ENCODE measurements around the gene DNAJB6. TPM values are rescaled to one million over a fixed set of nuclear protein-coding genes. Genes with fewer than 3 reads are reported as not detected.

The DNAJB6 gene
- total and polyA plus RNA-seq, 5 donors from 2014 or later, result 115 to 250 (median 121) TPM

- Histone ChIP-seq H3K4me3 (ENCODE audit: low read depth, low read length) (no peak overlapping the region), H3K4me1 (ENCODE audit: control insufficient read depth, insufficient read depth, low read length, poor library complexity, severe bottlenecking) (peaks cover 14% of the 10 kb centered on the region), H3K9me3 (ENCODE audit: control insufficient read depth in 2 of 2, low read length in 2 of 2) (no peaks in the 10 kb centered on the region), H3K27ac (ENCODE audit: insufficient read depth, low read length, poor library complexity, severe bottlenecking) (no peak overlapping the region), H3K27me3 (ENCODE audit: control insufficient read depth, insufficient read depth, low read length) (no peaks in the 10 kb centered on the region), H3K36me3 (ENCODE audit: control insufficient read depth, insufficient read depth, low read length) (peaks cover 9% of the 10 kb centered on the region)
- peaks cover 9 to 36% (median 20%) of the 10 kb centered on the region in 4 donors for H3K4me1 Mint-ChIP-seq
- H3K9me3 Mint-ChIP-seq, result no peaks in the 10 kb centered on the region
- peak overlapping the region in 1 of 3 donors; percentile 51 for H3K27ac Mint-ChIP-seq
- DNase-seq (no peak), ATAC-seq (ENCODE audit: low read depth in 2 of 2) (no peak)
- peaks cover 28% of the 10 kb centered on the region for H3K36me3 Mint-ChIP-seq
- H3K27me3 Mint-ChIP-seq, result no peaks in the 10 kb centered on the region
- peak overlapping the region in 1 of 4 donors; percentile 27 for H3K4me3 Mint-ChIP-seq
These were observed 65.0 kb downstream of the DNAJB6 start for GRCh38 chr7:157401567-157402387.

GRCh38 chr7:157402388-157402703 is 65.5 kb downstream of the DNAJB6 start:
- Histone ChIP-seq H3K27ac (ENCODE audit: insufficient read depth, low read length, poor library complexity, severe bottlenecking) (no peak overlapping the region), H3K27me3 (ENCODE audit: control insufficient read depth, insufficient read depth, low read length) (no peaks in the 10 kb centered on the region), H3K4me3 (ENCODE audit: low read depth, low read length) (no peak overlapping the region), H3K4me1 (ENCODE audit: control insufficient read depth, insufficient read depth, low read length, poor library complexity, severe bottlenecking) (peaks cover 14% of the 10 kb centered on the region), H3K9me3 (ENCODE audit: control insufficient read depth in 2 of 2, low read length in 2 of 2) (no peaks in the 10 kb centered on the region), H3K36me3 (ENCODE audit: control insufficient read depth, insufficient read depth, low read length) (peaks cover 9% of the 10 kb centered on the region)
- no peaks in the 10 kb centered on the region for H3K27me3 Mint-ChIP-seq
- H3K9me3 Mint-ChIP-seq, result no peaks in the 10 kb centered on the region
- ATAC-seq (ENCODE audit: low read depth in 2 of 2), result no peak
- no peak overlapping the region for H3K27ac Mint-ChIP-seq
- peaks cover 9 to 36% (median 20%) of the 10 kb centered on the region in 4 donors for H3K4me1 Mint-ChIP-seq
- peaks cover 28% of the 10 kb centered on the region for H3K36me3 Mint-ChIP-seq
- H3K4me3 Mint-ChIP-seq, result no peak overlapping the region
- DNase-seq, result no peak

GRCh38 chr7:157402911-157403534 is 66.2 kb downstream of the DNAJB6 start:
- H3K36me3 ChIP-seq (ENCODE audit: control insufficient read depth, insufficient read depth, low read length), result peaks cover 9% of the 10 kb centered on the region
- peak overlapping the region in 2 of 3 donors; percentile 47 to 74 for H3K27ac Mint-ChIP-seq
- H3K36me3 Mint-ChIP-seq, result peaks cover 24% of the 10 kb centered on the region

GRCh38 chr7:157403646-157404401 is 67.0 kb downstream of the DNAJB6 start:
- Mint-ChIP-seq H3K9me3 (no peaks in the 10 kb centered on the region), H3K4me1 (peaks cover 2 to 21% (median 12%) of the 10 kb centered on the region in 4 donors), H3K27ac (peak overlapping the region in 1 of 3 donors; percentile 20), H3K27me3 (no peaks in the 10 kb centered on the region), H3K4me3 (no peak overlapping the region), H3K36me3 (peaks cover 20% of the 10 kb centered on the region)
- Histone ChIP-seq H3K36me3 (ENCODE audit: control insufficient read depth, insufficient read depth, low read length) (peaks cover 9% of the 10 kb centered on the region), H3K4me1 (ENCODE audit: control insufficient read depth, insufficient read depth, low read length, poor library complexity, severe bottlenecking) (peaks cover 3% of the 10 kb centered on the region), H3K9me3 (ENCODE audit: control insufficient read depth in 2 of 2, low read length in 2 of 2) (no peaks in the 10 kb centered on the region), H3K27ac (ENCODE audit: insufficient read depth, low read length, poor library complexity, severe bottlenecking) (no peak overlapping the region), H3K27me3 (ENCODE audit: control insufficient read depth, insufficient read depth, low read length) (no peaks in the 10 kb centered on the region), H3K4me3 (ENCODE audit: low read depth, low read length) (no peak overlapping the region)
- ATAC-seq (ENCODE audit: low read depth in 2 of 2), result no peak
- DNase-seq, result no peak

More at GRCh38 chr7:157402911-157403534, 66.2 kb downstream of the DNAJB6 start:
- no peak overlapping the region for H3K4me3 ChIP-seq (ENCODE audit: low read depth, low read length)
- peaks cover 11% of the 10 kb centered on the region for H3K4me1 ChIP-seq (ENCODE audit: control insufficient read depth, insufficient read depth, low read length, poor library complexity, severe bottlenecking)
- no peak for ATAC-seq (ENCODE audit: low read depth in 2 of 2)
- H3K9me3 ChIP-seq (ENCODE audit: control insufficient read depth in 2 of 2, low read length in 2 of 2), result no peaks in the 10 kb centered on the region
- H3K27me3 ChIP-seq (ENCODE audit: control insufficient read depth, insufficient read depth, low read length), result no peaks in the 10 kb centered on the region
- Mint-ChIP-seq H3K4me1 (peaks cover 9 to 29% (median 18%) of the 10 kb centered on the region in 4 donors), H3K9me3 (no peaks in the 10 kb centered on the region), H3K4me3 (no peak overlapping the region), H3K27me3 (no peaks in the 10 kb centered on the region)
- DNase-seq, result no peak
- no peak overlapping the region for H3K27ac ChIP-seq (ENCODE audit: insufficient read depth, low read length, poor library complexity, severe bottlenecking)

- peak overlapping the region in 1 of 3 donors; percentile 83 for H3K27ac Mint-ChIP-seq
- Histone ChIP-seq H3K4me3 (ENCODE audit: low read depth, low read length) (no peak overlapping the region), H3K4me1 (ENCODE audit: control insufficient read depth, insufficient read depth, low read length, poor library complexity, severe bottlenecking) (no peaks in the 10 kb centered on the region), H3K27me3 (ENCODE audit: control insufficient read depth, insufficient read depth, low read length) (no peaks in the 10 kb centered on the region), H3K27ac (ENCODE audit: insufficient read depth, low read length, poor library complexity, severe bottlenecking) (no peak overlapping the region), H3K36me3 (ENCODE audit: control insufficient read depth, insufficient read depth, low read length) (peaks cover 9% of the 10 kb centered on the region), H3K9me3 (ENCODE audit: control insufficient read depth in 2 of 2, low read length in 2 of 2) (no peaks in the 10 kb centered on the region)
- no peaks in the 10 kb centered on the region for H3K27me3 Mint-ChIP-seq
- H3K4me1 Mint-ChIP-seq, result peaks cover 0 to 16% (median 9%) of the 10 kb centered on the region in 4 donors
- H3K36me3 Mint-ChIP-seq, result peaks cover 17% of the 10 kb centered on the region
- H3K9me3 Mint-ChIP-seq, result no peaks in the 10 kb centered on the region
- no peak for ATAC-seq (ENCODE audit: low read depth in 2 of 2)
- no peak overlapping the region for H3K4me3 Mint-ChIP-seq
- DNase-seq, result no peak
These were observed 68.2 kb downstream of the DNAJB6 start for GRCh38 chr7:157404845-157405481.

- peaks cover 14% of the 10 kb centered on the region for H3K36me3 Mint-ChIP-seq
- peaks cover 6% of the 10 kb centered on the region for H3K36me3 ChIP-seq (ENCODE audit: control insufficient read depth, insufficient read depth, low read length)
- DNase-seq, result no peak
- no peak overlapping the region for H3K4me3 ChIP-seq (ENCODE audit: low read depth, low read length)
- no peaks in the 10 kb centered on the region for H3K27me3 Mint-ChIP-seq
- peak overlapping the region in 1 of 3 donors; percentile 83 for H3K27ac Mint-ChIP-seq
- H3K4me3 Mint-ChIP-seq, result no peak overlapping the region
- H3K4me1 Mint-ChIP-seq, result peaks cover 0 to 13% (median 8%) of the 10 kb centered on the region in 4 donors
- H3K4me1 ChIP-seq (ENCODE audit: control insufficient read depth, insufficient read depth, low read length, poor library complexity, severe bottlenecking), result no peaks in the 10 kb centered on the region
- ATAC-seq (ENCODE audit: low read depth in 2 of 2), result no peak
- no peaks in the 10 kb centered on the region for H3K9me3 ChIP-seq (ENCODE audit: control insufficient read depth in 2 of 2, low read length in 2 of 2)
- no peaks in the 10 kb centered on the region for H3K27me3 ChIP-seq (ENCODE audit: control insufficient read depth, insufficient read depth, low read length)
- no peaks in the 10 kb centered on the region for H3K9me3 Mint-ChIP-seq
- no peak overlapping the region for H3K27ac ChIP-seq (ENCODE audit: insufficient read depth, low read length, poor library complexity, severe bottlenecking)
These were observed 68.7 kb downstream of the DNAJB6 start for GRCh38 chr7:157405501-157405900.
